ENCODE measurements around the gene TAS2R3.
"Not testable (repeated sequence)": the region's sequence is repeated elsewhere in the genome, so short reads cannot be mapped to it uniquely, and the experiment has no call there.

TAS2R3 gene

DNA sequence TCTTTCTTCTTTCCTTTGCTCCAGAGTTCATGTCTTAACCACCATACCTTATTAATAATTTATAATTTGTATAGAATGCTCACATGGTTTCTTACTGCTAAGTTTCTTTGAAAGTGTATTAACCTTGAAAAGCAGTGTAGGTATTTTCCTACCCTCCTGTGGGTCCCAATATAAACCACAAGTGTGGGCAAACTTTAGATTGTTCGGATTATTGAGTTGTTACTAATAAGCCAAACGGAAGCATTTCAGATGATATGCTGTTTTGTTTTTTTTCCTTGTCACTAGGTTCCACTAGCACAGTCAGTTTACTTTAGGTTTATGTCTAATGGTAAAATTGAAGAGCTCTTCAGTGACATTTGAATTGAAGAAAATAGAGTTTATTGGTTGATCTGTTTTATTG, 15.5 kb upstream of the TAS2R3 start:
- no peak overlapping the region for H3K27ac Mint-ChIP-seq
- H3K4me3 Mint-ChIP-seq = no peak overlapping the region
- H3K27me3 Mint-ChIP-seq = no peaks in the 10 kb centered on the region
- H3K36me3 Mint-ChIP-seq = peaks cover 37% of the 10 kb centered on the region
- H3K9me3 Mint-ChIP-seq (ENCODE audit: low read depth) = peaks cover 15% of the 10 kb centered on the region
- H3K4me1 Mint-ChIP-seq (ENCODE audit: low read depth) = peaks cover 8% of the 10 kb centered on the region

DNA sequence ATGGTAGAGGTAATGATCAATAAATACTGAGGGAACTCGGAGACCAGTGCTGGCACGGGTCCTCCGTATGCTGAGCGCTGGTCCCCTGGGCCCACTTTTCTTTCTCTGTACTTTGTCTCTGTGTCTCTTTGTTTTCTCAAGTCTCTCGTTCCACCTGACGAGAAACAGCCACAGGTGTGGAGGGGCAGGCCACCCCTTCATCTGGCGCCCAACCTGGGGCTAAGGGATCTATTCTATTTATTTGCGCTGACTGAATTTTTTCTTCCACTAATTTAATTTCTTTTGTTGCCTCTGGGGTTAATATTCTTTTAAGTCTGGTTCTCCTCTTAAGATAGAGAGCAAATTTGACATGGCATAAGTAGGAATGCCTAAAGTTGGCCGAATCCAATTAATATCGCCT, 12.0 kb upstream of the TAS2R3 start:
- not testable (repeated sequence) for H3K4me3 Mint-ChIP-seq, H3K27ac Mint-ChIP-seq
- peaks cover 15% of the 10 kb centered on the region for H3K9me3 Mint-ChIP-seq (ENCODE audit: low read depth)

GRCh38 chr7:141752634-141753033, 11.3 kb upstream of the TAS2R3 start:
- no peaks in the 10 kb centered on the region for H3K27me3 Mint-ChIP-seq
- H3K9me3 Mint-ChIP-seq (ENCODE audit: low read depth) = peaks cover 15% of the 10 kb centered on the region
- H3K27ac Mint-ChIP-seq = no peak overlapping the region
- peaks cover 54% of the 10 kb centered on the region for H3K36me3 Mint-ChIP-seq
- peaks cover 7% of the 10 kb centered on the region for H3K4me1 Mint-ChIP-seq (ENCODE audit: low read depth)
- H3K4me3 Mint-ChIP-seq = no peak overlapping the region

More for the DNA sequence above, 12.0 kb upstream of the TAS2R3 start:
- peaks cover 54% of the 10 kb centered on the region for H3K36me3 Mint-ChIP-seq
- H3K27me3 Mint-ChIP-seq; H3K4me1 Mint-ChIP-seq (ENCODE audit: low read depth): not testable (repeated sequence)

- no peak overlapping the region for H3K4me3 Mint-ChIP-seq
- H3K27ac Mint-ChIP-seq = no peak overlapping the region
- H3K9me3 Mint-ChIP-seq (ENCODE audit: low read depth) = peaks cover 13% of the 10 kb centered on the region
- H3K27me3 Mint-ChIP-seq = no peaks in the 10 kb centered on the region
- H3K4me1 Mint-ChIP-seq (ENCODE audit: low read depth) = peaks cover 7% of the 10 kb centered on the region
- H3K36me3 Mint-ChIP-seq = peaks cover 56% of the 10 kb centered on the region
Observed at GRCh38 chr7:141754939-141755338, 9.0 kb upstream of the TAS2R3 start.

GRCh38 chr7:141770083-141770583, 6.2 kb downstream of the TAS2R3 start:
- H3K9me3 Mint-ChIP-seq (ENCODE audit: low read depth); H3K4me3 Mint-ChIP-seq; H3K27me3 Mint-ChIP-seq; H3K4me1 Mint-ChIP-seq (ENCODE audit: low read depth); H3K27ac Mint-ChIP-seq: not testable (repeated sequence)
- H3K36me3 Mint-ChIP-seq = peaks cover 24% of the 10 kb centered on the region

DNA sequence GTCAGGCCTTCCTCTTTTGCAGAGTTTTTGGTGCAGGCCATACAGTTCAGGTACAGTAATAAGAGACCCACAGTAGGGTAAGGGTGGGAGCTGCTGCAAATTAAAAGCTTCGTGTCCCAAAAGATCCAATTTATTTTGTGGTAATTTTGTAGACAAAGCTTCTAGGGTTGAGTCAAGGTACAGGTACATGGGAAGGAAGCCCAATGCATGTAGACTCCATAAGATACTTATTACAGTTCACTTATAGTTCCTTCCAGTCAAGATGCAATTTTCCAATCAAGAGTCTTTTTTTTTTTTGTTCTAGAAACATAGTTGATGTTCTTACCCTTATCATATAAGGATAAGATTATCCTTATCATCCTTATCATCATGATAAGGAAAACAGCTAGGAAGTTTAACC, 12.5 kb downstream of the TAS2R3 start, which contains the start of gene TAS2R4:
TAS2R4 (plus strand) TSS at position 301 of the 400 bp plus-strand sequence. CDS start 1,815 bp downstream, outside the sequence.
- H3K4me1 Mint-ChIP-seq (ENCODE audit: low read depth) = peaks cover 2% of the 10 kb centered on the region
- peaks cover 19% of the 10 kb centered on the region for H3K36me3 Mint-ChIP-seq
- H3K27ac Mint-ChIP-seq = no peak within 1 kb of the TSS
- no peaks in the 10 kb centered on the region for H3K27me3 Mint-ChIP-seq
- no peaks in the 10 kb centered on the region for H3K9me3 Mint-ChIP-seq (ENCODE audit: low read depth)
- no peak within 1 kb of the TSS for H3K4me3 Mint-ChIP-seq

DNA sequence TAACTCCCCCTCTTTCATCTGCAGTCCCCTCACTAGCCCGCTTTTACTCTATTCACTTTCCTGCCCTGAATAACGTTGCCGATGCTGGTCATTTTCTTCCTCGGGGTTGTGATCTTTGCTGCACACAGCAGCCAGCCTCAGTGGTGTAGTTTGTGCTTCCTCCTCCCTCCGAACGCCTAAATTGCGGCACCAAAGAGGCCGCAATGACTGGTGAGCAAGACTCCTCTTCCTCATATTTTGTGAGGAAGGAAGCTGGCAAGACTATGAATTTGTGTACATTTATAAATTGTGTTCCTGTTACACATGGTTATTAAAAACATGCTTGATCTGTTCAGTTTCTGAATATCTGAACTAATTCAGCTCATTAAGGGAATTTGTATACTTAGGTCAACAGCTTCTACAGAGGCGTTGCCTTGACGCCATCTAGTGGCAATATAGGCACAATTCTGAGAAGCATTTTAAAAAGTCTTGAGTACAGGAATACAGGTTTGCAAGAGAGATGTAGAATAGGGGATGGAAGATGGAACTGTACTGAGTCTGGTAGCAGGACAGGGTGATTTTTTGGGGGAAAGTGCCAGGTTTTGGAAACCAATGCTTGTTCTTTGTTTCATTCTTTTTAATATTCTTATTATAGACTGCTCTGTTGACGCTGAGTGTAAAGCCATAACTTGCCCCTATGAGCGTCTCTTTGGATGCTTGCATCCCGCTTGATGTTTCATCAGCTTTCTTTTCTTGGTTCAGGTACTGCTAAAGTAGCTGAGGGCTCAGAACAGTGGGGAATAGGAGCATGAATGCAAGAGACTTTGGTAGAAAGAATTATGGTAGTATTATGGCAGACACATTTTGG, 22.0 kb downstream of the TAS2R3 start:
- H3K9me3 Mint-ChIP-seq (ENCODE audit: low read depth) = no peaks in the 10 kb centered on the region
- peak overlapping the region; percentile 4 for H3K27ac Mint-ChIP-seq
- no peak overlapping the region for H3K4me3 Mint-ChIP-seq

GRCh38 chr7:141788296-141788695, 24.4 kb downstream of the TAS2R3 start:
- no peaks in the 10 kb centered on the region for H3K36me3 Mint-ChIP-seq
- H3K27me3 Mint-ChIP-seq = no peaks in the 10 kb centered on the region
- H3K9me3 Mint-ChIP-seq (ENCODE audit: low read depth) = no peaks in the 10 kb centered on the region
- no peaks in the 10 kb centered on the region for H3K4me1 Mint-ChIP-seq (ENCODE audit: low read depth)
- no peak overlapping the region for H3K4me3 Mint-ChIP-seq
- H3K27ac Mint-ChIP-seq = no peak overlapping the region

More for the DNA sequence above, 22.0 kb downstream of the TAS2R3 start:
- H3K36me3 Mint-ChIP-seq = no peaks in the 10 kb centered on the region
- no peaks in the 10 kb centered on the region for H3K4me1 Mint-ChIP-seq (ENCODE audit: low read depth)
- H3K27me3 Mint-ChIP-seq = no peaks in the 10 kb centered on the region

DNA sequence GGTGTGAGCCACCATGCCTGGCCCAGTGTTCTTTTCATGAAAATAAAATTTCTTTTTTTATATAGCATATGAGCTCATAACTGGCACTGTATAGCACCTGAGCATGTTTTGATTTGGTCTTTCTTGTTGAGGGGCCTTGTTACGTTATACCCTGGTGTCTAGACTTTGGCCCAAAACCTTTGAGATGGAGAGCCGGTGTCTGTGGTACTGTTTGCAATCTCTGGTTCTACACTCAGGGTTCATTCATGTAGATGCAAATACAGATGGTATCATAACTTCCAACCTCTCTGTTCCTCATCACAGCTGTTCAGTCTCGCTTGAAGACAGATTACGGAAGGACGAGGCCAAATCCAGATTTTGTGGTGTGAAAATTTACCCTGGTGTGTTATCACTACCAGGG, 26.0 kb downstream of the TAS2R3 start, which contains the start of gene TAS2R5:
TAS2R5 (plus strand) TSS at position 301 of the 400 bp plus-strand sequence. CDS start 145 bp downstream, outside the sequence.
- Mint-ChIP-seq H3K4me3 (no peak within 1 kb of the TSS), H3K4me1 (ENCODE audit: low read depth) (no peaks in the 10 kb centered on the region), H3K9me3 (ENCODE audit: low read depth) (no peaks in the 10 kb centered on the region), H3K27ac (no peak within 1 kb of the TSS), H3K27me3 (no peaks in the 10 kb centered on the region), H3K36me3 (peaks cover 3% of the 10 kb centered on the region)

GRCh38 chr7:141792526-141792925, 28.6 kb downstream of the TAS2R3 start:
- Mint-ChIP-seq H3K27me3 (no peaks in the 10 kb centered on the region), H3K4me1 (ENCODE audit: low read depth) (no peaks in the 10 kb centered on the region), H3K36me3 (peaks cover 10% of the 10 kb centered on the region), H3K4me3 (no peak overlapping the region), H3K9me3 (ENCODE audit: low read depth) (no peaks in the 10 kb centered on the region), H3K27ac (no peak overlapping the region)
